ENCODE measurements around the gene AHNAK2.

GRCh38 chr14:104966981-104967385 lies 11.2 kb downstream of the AHNAK2 start:
- TF ChIP-seq, protein P1, sequence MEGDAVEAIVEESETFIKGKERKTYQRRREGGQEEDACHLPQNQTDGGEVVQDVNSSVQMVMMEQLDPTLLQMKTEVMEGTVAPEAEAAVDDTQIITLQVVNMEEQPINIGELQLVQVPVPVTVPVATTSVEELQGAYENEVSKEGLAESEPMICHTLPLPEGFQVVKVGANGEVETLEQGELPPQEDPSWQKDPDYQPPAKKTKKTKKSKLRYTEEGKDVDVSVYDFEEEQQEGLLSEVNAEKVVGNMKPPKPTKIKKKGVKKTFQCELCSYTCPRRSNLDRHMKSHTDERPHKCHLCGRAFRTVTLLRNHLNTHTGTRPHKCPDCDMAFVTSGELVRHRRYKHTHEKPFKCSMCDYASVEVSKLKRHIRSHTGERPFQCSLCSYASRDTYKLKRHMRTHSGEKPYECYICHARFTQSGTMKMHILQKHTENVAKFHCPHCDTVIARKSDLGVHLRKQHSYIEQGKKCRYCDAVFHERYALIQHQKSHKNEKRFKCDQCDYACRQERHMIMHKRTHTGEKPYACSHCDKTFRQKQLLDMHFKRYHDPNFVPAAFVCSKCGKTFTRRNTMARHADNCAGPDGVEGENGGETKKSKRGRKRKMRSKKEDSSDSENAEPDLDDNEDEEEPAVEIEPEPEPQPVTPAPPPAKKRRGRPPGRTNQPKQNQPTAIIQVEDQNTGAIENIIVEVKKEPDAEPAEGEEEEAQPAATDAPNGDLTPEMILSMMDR (IDR thresholded peaks at IDR 0.05), result no peak
- TF ChIP-seq POLR2A (IDR thresholded peaks at IDR 0.05), result no peak
